SK-N-SH treated with all-trans-retinoic acid at 6 μM for 48 hours (cell line): Measurements from ENCODE around the gene CENPE.

Source experiments
- ATAC-seq: fragments of 200-7000 bp; cut with Tn5 transposase; 3 replicates; pipeline ENCODE4 v1.9.1; 2020; ENCODE audit warnings: mild to moderate bottlenecking, moderate library complexity
- BACH2 ChIP-seq: fragments of 250-450 bp; sonication (Bioruptor Pico); IDR thresholded peaks from 2 replicates; pipeline ENCODE4 v1.9.0; 2021; ENCODE audit warnings: mild to moderate bottlenecking, borderline replicate concordance
- CSDC2 ChIP-seq: fragments of 250-450 bp; sonication (Bioruptor Pico); IDR thresholded peaks from 2 replicates; pipeline ENCODE4 v1.5.0; 2020; ENCODE audit warnings: mild to moderate bottlenecking, moderate library complexity
- GLIS3 ChIP-seq: fragments of 250-450 bp; sonication (Bioruptor Pico); IDR thresholded peaks from 2 replicates; pipeline ENCODE4 v1.5.0; 2020; ENCODE audit warnings: mild to moderate bottlenecking, moderate library complexity
- ISL1 ChIP-seq: fragments of 250-450 bp; sonication (Bioruptor Pico); IDR thresholded peaks from 2 replicates; pipeline ENCODE4 v2.1.2; 2022; ENCODE audit warnings: mild to moderate bottlenecking, moderate library complexity
- OSR1 ChIP-seq: fragments of 250-450 bp; sonication (Bioruptor Pico); IDR thresholded peaks from 2 replicates; pipeline ENCODE4 v1.8.0; 2022; ENCODE audit warnings: moderate library complexity, mild to moderate bottlenecking, inconsistent platforms
- PPARA ChIP-seq: fragments of 250-450 bp; sonication (Bioruptor Pico); IDR thresholded peaks from 2 replicates; pipeline ENCODE4 v1.5.0; 2020; ENCODE audit warnings: mild to moderate bottlenecking, borderline replicate concordance
- RARB ChIP-seq: fragments of 250-450 bp; sonication (Bioruptor Pico); IDR thresholded peaks from 2 replicates; pipeline ENCODE4 v1.8.0; 2021; ENCODE audit warnings: mild to moderate bottlenecking, moderate library complexity
- SNAI2 ChIP-seq: fragments of 250-450 bp; sonication (Bioruptor Pico); IDR thresholded peaks from 2 replicates; pipeline ENCODE4 v1.5.0; 2020; ENCODE audit warnings: mild to moderate bottlenecking, moderate library complexity
- TCF4 ChIP-seq: fragments of 250-450 bp; sonication (Bioruptor Pico); IDR thresholded peaks from 2 replicates; pipeline ENCODE4 v1.8.0; 2021; ENCODE audit warnings: mild to moderate bottlenecking, moderate library complexity, borderline replicate concordance
- TOX ChIP-seq: fragments of 250-450 bp; sonication (Bioruptor Pico); IDR thresholded peaks from 2 replicates; pipeline ENCODE4 v1.8.0; 2021; ENCODE audit warnings: mild to moderate bottlenecking, moderate library complexity, borderline replicate concordance
- ZFP3 ChIP-seq: fragments of 250-450 bp; sonication (Bioruptor Pico); IDR thresholded peaks from 2 replicates; pipeline ENCODE4 v1.5.0; 2020; ENCODE audit warnings: mild to moderate bottlenecking, moderate library complexity
- ZFP30 ChIP-seq: fragments of 450-650 bp; formaldehyde crosslinking; IDR thresholded peaks from 2 replicates; pipeline ENCODE4 v1.5.0; 2022; ENCODE audit warnings: mild to moderate bottlenecking, moderate library complexity
- ZNF565 ChIP-seq: fragments of 450-650 bp; formaldehyde crosslinking; conservative IDR thresholded peaks from 2 replicates; pipeline ENCODE4 v1.5.0; 2020; ENCODE audit warnings: low read depth, mild to moderate bottlenecking, moderate library complexity
- ZNF8 ChIP-seq: fragments of 450-650 bp; formaldehyde crosslinking; IDR thresholded peaks from 2 replicates; pipeline ENCODE4 v1.5.0; 2020; ENCODE audit warnings: mild to moderate bottlenecking, moderate library complexity
- TF ChIP-seq, protein P1 (sequence below): fragments of 250-450 bp; sonication (Bioruptor Pico); IDR thresholded peaks from 2 replicates; pipeline ENCODE4 v1.5.0; 2020; ENCODE audit warnings: mild to moderate bottlenecking, moderate library complexity
- TF ChIP-seq, protein P2 (sequence below): fragments of 250-450 bp; sonication (Bioruptor Pico); IDR thresholded peaks from 2 replicates; pipeline ENCODE4 v1.5.1; 2020; ENCODE audit warnings: low read depth, mild to moderate bottlenecking, moderate library complexity
- TF ChIP-seq, protein P3 (sequence below): fragments of 250-450 bp; sonication (Bioruptor Pico); IDR thresholded peaks from 2 replicates; pipeline ENCODE4 v1.8.0; 2021; ENCODE audit warnings: low read depth, mild to moderate bottlenecking, moderate library complexity, borderline replicate concordance
- TF ChIP-seq, protein P4 (sequence below): fragments of 250-450 bp; sonication (Bioruptor Pico); IDR thresholded peaks from 2 replicates; pipeline ENCODE4 v1.5.1; 2021; ENCODE audit warnings: mild to moderate bottlenecking, moderate library complexity
- TF ChIP-seq, protein P5 (sequence below): fragments of 250-450 bp; sonication (Bioruptor Pico); IDR thresholded peaks from 2 replicates; pipeline ENCODE4 v1.8.0; 2020; ENCODE audit warnings: mild to moderate bottlenecking, moderate library complexity, borderline replicate concordance

The CENPE gene

DNA sequence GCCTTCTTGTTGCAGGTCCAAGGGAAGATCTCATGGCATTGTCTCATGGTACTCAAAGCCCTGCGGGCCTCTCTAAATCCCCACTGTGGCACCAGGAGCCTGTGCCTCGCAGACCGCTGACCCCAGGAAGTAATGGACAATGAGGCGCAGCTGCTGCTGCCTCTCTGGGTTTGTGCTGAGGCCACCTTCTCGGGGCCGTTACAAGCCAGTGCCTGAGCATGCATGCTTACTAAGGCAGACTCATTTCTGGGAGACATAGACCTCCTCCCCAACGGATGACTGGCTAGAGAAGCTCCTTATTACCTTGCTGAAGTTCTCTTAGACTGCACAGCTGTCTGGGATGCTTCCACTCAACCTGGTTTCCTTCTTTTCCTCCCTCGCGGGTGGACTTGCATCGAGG, 99.8 kb downstream of the CENPE start:
- no peak for TF ChIP-seq PPARA
- TF ChIP-seq GLIS3 (CRISPR knock-in tag) = no peak
- TF ChIP-seq, protein P1, sequence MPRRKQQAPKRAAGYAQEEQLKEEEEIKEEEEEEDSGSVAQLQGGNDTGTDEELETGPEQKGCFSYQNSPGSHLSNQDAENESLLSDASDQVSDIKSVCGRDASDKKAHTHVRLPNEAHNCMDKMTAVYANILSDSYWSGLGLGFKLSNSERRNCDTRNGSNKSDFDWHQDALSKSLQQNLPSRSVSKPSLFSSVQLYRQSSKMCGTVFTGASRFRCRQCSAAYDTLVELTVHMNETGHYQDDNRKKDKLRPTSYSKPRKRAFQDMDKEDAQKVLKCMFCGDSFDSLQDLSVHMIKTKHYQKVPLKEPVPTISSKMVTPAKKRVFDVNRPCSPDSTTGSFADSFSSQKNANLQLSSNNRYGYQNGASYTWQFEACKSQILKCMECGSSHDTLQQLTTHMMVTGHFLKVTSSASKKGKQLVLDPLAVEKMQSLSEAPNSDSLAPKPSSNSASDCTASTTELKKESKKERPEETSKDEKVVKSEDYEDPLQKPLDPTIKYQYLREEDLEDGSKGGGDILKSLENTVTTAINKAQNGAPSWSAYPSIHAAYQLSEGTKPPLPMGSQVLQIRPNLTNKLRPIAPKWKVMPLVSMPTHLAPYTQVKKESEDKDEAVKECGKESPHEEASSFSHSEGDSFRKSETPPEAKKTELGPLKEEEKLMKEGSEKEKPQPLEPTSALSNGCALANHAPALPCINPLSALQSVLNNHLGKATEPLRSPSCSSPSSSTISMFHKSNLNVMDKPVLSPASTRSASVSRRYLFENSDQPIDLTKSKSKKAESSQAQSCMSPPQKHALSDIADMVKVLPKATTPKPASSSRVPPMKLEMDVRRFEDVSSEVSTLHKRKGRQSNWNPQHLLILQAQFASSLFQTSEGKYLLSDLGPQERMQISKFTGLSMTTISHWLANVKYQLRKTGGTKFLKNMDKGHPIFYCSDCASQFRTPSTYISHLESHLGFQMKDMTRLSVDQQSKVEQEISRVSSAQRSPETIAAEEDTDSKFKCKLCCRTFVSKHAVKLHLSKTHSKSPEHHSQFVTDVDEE = no peak
- ATAC-seq = no peak

DNA sequence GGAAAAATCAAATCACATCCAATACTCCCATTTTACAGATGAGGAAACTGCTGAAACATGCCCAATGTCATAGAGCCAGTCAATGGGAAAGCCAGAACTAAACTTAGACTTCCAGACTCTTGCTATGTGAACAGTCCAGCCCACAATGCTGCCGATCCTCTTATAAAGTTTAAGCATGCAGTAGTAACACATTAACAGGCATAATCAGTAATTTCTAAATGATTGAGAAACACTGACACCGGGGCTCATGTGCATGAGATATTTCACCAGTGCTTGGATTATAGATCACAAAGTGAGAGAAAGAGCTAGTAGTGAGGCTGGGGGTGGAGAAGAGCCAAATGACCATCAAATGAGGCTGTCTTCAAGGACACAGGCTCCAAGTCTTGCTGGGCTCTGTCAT, 101.0 kb downstream of the CENPE start:
- TF ChIP-seq, protein P2, sequence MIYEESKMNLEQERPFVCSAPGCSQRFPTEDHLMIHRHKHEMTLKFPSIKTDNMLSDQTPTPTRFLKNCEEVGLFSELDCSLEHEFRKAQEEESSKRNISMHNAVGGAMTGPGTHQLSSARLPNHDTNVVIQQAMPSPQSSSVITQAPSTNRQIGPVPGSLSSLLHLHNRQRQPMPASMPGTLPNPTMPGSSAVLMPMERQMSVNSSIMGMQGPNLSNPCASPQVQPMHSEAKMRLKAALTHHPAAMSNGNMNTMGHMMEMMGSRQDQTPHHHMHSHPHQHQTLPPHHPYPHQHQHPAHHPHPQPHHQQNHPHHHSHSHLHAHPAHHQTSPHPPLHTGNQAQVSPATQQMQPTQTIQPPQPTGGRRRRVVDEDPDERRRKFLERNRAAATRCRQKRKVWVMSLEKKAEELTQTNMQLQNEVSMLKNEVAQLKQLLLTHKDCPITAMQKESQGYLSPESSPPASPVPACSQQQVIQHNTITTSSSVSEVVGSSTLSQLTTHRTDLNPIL (CRISPR knock-in tag) = no peak
- TF ChIP-seq TOX = no peak
- TF ChIP-seq ZFP3 (CRISPR knock-in tag) = no peak
- TF ChIP-seq, protein P3, sequence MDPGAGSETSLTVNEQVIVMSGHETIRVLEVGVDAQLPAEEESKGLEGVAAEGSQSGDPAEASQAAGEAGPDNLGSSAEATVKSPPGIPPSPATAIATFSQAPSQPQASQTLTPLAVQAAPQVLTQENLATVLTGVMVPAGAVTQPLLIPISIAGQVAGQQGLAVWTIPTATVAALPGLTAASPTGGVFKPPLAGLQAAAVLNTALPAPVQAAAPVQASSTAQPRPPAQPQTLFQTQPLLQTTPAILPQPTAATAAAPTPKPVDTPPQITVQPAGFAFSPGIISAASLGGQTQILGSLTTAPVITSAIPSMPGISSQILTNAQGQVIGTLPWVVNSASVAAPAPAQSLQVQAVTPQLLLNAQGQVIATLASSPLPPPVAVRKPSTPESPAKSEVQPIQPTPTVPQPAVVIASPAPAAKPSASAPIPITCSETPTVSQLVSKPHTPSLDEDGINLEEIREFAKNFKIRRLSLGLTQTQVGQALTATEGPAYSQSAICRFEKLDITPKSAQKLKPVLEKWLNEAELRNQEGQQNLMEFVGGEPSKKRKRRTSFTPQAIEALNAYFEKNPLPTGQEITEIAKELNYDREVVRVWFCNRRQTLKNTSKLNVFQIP (CRISPR knock-in tag) = no peak
- no peak for TF ChIP-seq BACH2 (CRISPR knock-in tag)
- no peak for TF ChIP-seq PPARA
- no peak for TF ChIP-seq ZNF565 (CRISPR knock-in tag)
- TF ChIP-seq SNAI2 (CRISPR knock-in tag) = no peak
- TF ChIP-seq, protein P4, sequence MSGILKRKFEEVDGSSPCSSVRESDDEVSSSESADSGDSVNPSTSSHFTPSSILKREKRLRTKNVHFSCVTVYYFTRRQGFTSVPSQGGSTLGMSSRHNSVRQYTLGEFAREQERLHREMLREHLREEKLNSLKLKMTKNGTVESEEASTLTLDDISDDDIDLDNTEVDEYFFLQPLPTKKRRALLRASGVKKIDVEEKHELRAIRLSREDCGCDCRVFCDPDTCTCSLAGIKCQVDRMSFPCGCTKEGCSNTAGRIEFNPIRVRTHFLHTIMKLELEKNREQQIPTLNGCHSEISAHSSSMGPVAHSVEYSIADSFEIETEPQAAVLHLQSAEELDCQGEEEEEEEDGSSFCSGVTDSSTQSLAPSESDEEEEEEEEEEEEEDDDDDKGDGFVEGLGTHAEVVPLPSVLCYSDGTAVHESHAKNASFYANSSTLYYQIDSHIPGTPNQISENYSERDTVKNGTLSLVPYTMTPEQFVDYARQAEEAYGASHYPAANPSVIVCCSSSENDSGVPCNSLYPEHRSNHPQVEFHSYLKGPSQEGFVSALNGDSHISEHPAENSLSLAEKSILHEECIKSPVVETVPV (CRISPR knock-in tag) = no peak
- TF ChIP-seq, protein P1 = no peak
- no peak for TF ChIP-seq CSDC2 (CRISPR knock-in tag)
- TF ChIP-seq RARB (CRISPR knock-in tag) = no peak
- no peak for TF ChIP-seq TCF4 (CRISPR knock-in tag)
- no peak for ATAC-seq

DNA sequence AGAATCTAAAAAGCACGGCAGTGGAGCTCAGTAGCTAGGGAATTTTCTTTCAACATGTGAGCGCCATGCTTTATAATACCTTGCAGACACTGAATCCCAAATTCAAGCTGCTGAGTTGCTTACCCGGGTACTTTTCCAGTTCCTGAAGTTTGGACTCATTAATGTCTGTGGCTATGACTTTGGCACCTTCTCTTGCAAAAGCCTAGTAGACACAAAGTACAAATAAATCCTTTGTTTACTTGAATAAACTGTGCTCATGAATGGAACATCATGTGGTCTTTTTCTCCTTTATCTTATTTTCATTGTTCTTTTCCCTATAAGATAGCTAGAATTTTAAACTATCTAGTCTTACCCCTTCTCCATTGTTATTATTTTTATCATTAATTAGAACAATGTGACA, 103.1 kb downstream of the CENPE start:
- ATAC-seq = no peak
- no peak for TF ChIP-seq RARB (CRISPR knock-in tag)
- TF ChIP-seq BACH2 (CRISPR knock-in tag) = no peak
- no peak for TF ChIP-seq ZFP30
- TF ChIP-seq, protein P1 = no peak
- TF ChIP-seq, protein P5, sequence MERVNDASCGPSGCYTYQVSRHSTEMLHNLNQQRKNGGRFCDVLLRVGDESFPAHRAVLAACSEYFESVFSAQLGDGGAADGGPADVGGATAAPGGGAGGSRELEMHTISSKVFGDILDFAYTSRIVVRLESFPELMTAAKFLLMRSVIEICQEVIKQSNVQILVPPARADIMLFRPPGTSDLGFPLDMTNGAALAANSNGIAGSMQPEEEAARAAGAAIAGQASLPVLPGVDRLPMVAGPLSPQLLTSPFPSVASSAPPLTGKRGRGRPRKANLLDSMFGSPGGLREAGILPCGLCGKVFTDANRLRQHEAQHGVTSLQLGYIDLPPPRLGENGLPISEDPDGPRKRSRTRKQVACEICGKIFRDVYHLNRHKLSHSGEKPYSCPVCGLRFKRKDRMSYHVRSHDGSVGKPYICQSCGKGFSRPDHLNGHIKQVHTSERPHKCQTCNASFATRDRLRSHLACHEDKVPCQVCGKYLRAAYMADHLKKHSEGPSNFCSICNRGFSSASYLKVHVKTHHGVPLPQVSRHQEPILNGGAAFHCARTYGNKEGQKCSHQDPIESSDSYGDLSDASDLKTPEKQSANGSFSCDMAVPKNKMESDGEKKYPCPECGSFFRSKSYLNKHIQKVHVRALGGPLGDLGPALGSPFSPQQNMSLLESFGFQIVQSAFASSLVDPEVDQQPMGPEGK = no peak
- no peak for TF ChIP-seq OSR1
- no peak for TF ChIP-seq ISL1 (CRISPR knock-in tag)
- TF ChIP-seq, protein P2 (CRISPR knock-in tag) = no peak
- TF ChIP-seq GLIS3 (CRISPR knock-in tag) = no peak
- no peak for TF ChIP-seq ZNF8 (CRISPR knock-in tag)
- no peak for TF ChIP-seq TOX
- TF ChIP-seq, protein P3 (CRISPR knock-in tag) = no peak
